ENCODE measurements around the gene SHISA5.

DNA sequence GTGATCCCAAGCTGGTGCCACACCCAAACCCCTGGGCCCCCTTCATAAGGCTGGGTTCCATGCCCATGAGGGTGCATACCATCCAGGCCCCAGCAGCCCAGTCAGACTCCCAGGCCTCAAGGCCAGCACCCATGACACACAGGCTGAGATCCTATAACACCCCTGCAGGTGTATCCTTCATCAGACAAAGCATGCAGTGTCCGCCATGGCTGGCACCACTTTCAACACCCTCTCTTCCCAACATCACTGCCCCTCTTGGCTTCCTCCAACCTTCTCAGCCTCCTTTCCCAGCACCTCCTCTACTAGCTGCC lies 67.5 kb downstream of the SHISA5 start:
- TF ChIP-seq CTCF (IDR thresholded peaks at IDR 0.05) (no peak), POLR2A (IDR thresholded peaks at IDR 0.05) (no peak), POLR2AphosphoS5 (IDR thresholded peaks at IDR 0.05) (no peak)
